Thyroid gland (tissue), 4 donors: ENCODE measurements around the gene NFKBIA. TPM values are rescaled to one million over a fixed set of nuclear protein-coding genes. Genes with fewer than 3 reads are reported as not detected.
"Not testable (repeated sequence)": the region's sequence is repeated elsewhere in the genome, so short reads cannot be mapped to it uniquely, and the experiment has no call there.

ENCODE experiments used
- DNase-seq, 2 donors: peaks; one replicate each; pipeline ENCODE4 v3.0.0-alpha.2; 2019
- H3K27ac ChIP-seq, 3 donors: fragments of 200-600 bp; sonication (generic); 1 replicate in 2 of 3; 2 replicates in 1 of 3; pipeline ENCODE4 v1.5.1; 2016 to 2019; ENCODE audit warnings: mild to moderate bottlenecking in 1 of 3, moderate library complexity in 1 of 3
- H3K27me3 ChIP-seq: fragments of 200-600 bp; sonication (generic); one replicate; pipeline ENCODE4 v1.5.1; 2019
- H3K36me3 ChIP-seq, 2 donors: fragments of 200-600 bp; sonication (generic); one replicate each; pipeline ENCODE4 v1.5.1; 2016 to 2019
- H3K4me1 ChIP-seq, 2 donors: fragments of 200-600 bp; sonication (generic); one replicate each; pipeline ENCODE4 v1.5.1; 2017 to 2019
- H3K4me3 ChIP-seq, 3 donors: fragments of 200-600 bp; sonication (generic); replicated peaks in 1 of 3; 1 replicate in 2 of 3; 2 replicates in 1 of 3; pipeline ENCODE4 v1.5.1; 2016; ENCODE audit warnings: mild to moderate bottlenecking in 1 of 3
- H3K9me3 ChIP-seq: fragments of 200-600 bp; sonication (generic); one replicate; pipeline ENCODE4 v1.5.1; 2017
- POLR2A ChIP-seq, 2 donors: fragments of 450-650 bp; IDR thresholded peaks; one replicate each; pipeline ENCODE4 v1.6.1; 2017; ENCODE audit warnings: antibody characterized with exemption in 2 of 2, mild to moderate bottlenecking in 2 of 2, moderate library complexity in 1 of 2
- WGBS, 2 donors: methylation state at CpG; one replicate each; pipeline ENCODE4 v1.1.5; 2017; 5-methylcytosine and 5-hydroxymethylcytosine counted together
- intact Hi-C: fragments of 100-400 bp; cut with DNase I; formaldehyde crosslinking; loops from one replicate; pipeline ENCODE4 v1.15.1; 2023
- total RNA-seq, 4 donors: library from RNA; depleted of rRNA; stranded (reverse); fragments of >200 nt; gene quantifications; one replicate each; pipeline ENCODE4 v1.2.3, GENCODE V29; 2016
- TF ChIP-seq, protein P1 (sequence below), 6 experiments: fragments of 200-600 bp in 3 of 6; fragments of 450-650 bp in 3 of 6; sonication (generic) in 3 of 6; IDR thresholded peaks; one replicate each; pipeline ENCODE4 v1.5.1; 2016 to 2019; ENCODE audit warnings: antibody characterized with exemption in 6 of 6, mild to moderate bottlenecking in 2 of 6, inconsistent platforms in 1 of 6, moderate library complexity in 1 of 6

The NFKBIA gene
- total RNA-seq, 4 donors from 2014 or later = 200 to 434 (median 356) TPM

DNA sequence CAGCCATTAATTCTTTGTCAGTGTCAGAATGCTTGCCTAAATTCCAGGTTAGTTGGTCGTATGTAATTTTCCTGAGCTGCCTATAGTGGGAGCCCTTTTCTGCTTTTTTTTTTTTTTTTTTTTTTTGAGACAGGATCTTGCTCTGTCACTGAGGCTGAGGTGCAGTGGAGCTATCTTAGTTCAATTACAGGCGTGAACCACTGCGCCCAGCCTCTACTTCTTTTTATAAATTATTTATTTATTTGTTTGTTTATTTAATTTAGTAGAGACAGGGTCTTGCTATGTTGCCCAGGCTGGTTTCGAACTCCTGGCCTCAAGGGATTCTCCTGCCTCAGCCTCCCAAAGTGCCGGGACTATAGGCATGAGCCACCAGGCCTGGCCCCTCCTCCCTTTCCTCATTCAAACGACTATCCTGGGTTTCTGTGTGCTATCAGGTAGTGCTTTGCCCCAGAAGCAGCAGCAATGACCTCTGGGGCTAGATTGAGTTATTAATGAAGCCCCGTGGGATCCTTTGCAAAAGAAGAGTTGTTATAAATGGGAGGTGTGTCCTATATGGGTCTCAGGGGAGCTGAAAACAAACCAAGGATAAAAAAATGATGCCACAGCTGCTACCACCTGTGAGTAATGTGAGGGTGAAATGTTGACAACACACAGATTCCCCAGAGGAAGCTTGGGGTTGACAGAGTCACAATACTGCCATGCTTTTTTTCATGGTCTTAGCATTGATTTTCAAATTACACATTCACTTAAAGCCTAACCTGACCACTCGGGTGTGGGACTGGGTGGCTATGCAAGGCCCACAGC, 34.6 kb upstream of the NFKBIA start:
- no peak for DNase-seq
- intact Hi-C loops = no loop called here
- H3K36me3 ChIP-seq = no peaks in the 10 kb centered on the region
- H3K27ac ChIP-seq = no peak overlapping the region
- 63 to 64% methylated on average over 8 of the region's 8 CpGs for WGBS, 2 donors
- no peak overlapping the region for H3K4me3 ChIP-seq
- no peaks in the 10 kb centered on the region for H3K27me3 ChIP-seq
- no peaks in the 10 kb centered on the region for H3K9me3 ChIP-seq
- TF ChIP-seq, protein P1, sequence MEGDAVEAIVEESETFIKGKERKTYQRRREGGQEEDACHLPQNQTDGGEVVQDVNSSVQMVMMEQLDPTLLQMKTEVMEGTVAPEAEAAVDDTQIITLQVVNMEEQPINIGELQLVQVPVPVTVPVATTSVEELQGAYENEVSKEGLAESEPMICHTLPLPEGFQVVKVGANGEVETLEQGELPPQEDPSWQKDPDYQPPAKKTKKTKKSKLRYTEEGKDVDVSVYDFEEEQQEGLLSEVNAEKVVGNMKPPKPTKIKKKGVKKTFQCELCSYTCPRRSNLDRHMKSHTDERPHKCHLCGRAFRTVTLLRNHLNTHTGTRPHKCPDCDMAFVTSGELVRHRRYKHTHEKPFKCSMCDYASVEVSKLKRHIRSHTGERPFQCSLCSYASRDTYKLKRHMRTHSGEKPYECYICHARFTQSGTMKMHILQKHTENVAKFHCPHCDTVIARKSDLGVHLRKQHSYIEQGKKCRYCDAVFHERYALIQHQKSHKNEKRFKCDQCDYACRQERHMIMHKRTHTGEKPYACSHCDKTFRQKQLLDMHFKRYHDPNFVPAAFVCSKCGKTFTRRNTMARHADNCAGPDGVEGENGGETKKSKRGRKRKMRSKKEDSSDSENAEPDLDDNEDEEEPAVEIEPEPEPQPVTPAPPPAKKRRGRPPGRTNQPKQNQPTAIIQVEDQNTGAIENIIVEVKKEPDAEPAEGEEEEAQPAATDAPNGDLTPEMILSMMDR (IDR thresholded peaks at IDR 0.05) = peak in 3 of 6 experiments; percentile 13 to 40 (median 27)
- no peak for TF ChIP-seq POLR2A (IDR thresholded peaks at IDR 0.05)
- no peaks in the 10 kb centered on the region for H3K4me1 ChIP-seq

DNA sequence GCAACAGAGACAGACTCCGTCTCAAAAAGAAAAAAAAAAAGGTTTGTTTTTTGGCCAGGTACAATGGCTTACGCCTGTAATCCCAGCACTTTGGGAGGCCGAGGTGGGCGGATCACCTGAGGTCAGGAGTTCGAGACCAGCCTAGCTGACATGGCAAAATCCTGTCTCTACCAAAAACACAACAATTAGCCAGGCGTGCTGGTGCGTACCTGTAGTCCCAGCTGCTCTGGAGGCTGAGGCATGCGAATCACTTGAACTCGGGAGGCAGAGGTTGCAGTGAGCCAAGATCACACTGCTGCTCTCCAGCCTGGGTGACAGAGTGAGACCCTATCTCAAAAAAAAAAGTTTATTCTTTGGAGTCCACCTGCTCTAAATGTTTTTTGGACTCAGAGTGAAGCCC, 33.9 kb upstream of the NFKBIA start:
- DNase-seq, H3K4me3 ChIP-seq, H3K27me3 ChIP-seq, H3K9me3 ChIP-seq, H3K4me1 ChIP-seq, intact Hi-C loops, H3K27ac ChIP-seq, H3K36me3 ChIP-seq: not testable (repeated sequence)
- WGBS, 2 donors = 95 to 96% methylated on average over 9 of the region's 9 CpGs

DNA sequence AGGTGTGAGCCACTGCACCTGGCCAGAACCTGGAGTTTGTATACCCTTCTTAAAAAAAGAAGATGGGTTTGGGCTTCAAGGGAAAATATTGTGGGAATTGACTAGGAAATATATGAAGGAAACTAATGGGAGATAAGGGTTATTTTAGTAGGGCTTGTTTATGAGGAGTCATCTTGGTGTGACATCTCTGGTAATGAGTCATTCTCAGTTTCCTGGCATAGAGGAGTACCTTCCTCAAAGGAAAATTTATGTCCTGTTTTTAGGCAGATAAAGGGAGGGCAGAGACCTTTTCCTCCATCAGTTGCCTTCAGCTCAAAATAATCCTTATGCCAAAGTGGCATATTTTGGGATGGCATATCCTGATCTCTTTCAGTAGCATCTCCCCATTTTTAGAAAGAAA, 30.6 kb upstream of the NFKBIA start:
- H3K9me3 ChIP-seq = no peaks in the 10 kb centered on the region
- intact Hi-C loops = no loop called here
- no peak for DNase-seq
- no peak for TF ChIP-seq POLR2A (IDR thresholded peaks at IDR 0.05)
- TF ChIP-seq, protein P1 (IDR thresholded peaks at IDR 0.05) = no peak
- no peak overlapping the region for H3K4me3 ChIP-seq
- H3K27me3 ChIP-seq = no peaks in the 10 kb centered on the region
- no peaks in the 10 kb centered on the region for H3K36me3 ChIP-seq
- H3K4me1 ChIP-seq = no peaks in the 10 kb centered on the region
- H3K27ac ChIP-seq = no peak overlapping the region

DNA sequence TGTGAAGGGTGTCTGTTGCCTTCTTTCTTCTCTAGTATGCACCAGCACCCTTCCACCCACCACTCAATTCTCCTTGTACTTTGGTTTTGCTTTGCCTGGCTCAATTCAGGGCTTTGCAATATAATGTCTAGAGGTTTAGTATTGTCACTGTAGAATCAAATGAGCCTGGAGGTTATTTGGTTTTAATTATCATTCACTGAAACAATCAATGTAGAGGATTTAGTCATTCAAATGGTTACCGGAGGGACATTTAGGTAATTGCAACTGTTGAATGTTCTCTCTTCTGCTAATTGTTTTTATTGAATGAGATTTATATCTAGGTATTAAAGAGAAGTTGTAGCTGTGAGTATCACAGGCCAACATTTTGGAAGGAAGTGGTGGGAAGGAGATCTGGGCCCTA, 29.3 kb upstream of the NFKBIA start:
- no peak overlapping the region for H3K27ac ChIP-seq
- intact Hi-C loops = no loop called here
- no peak overlapping the region for H3K4me3 ChIP-seq
- no peaks in the 10 kb centered on the region for H3K27me3 ChIP-seq
- no peak for DNase-seq
- 97 to 98% methylated on average over 1 of the region's 1 CpG for WGBS, 2 donors
- H3K9me3 ChIP-seq = no peaks in the 10 kb centered on the region
- no peaks in the 10 kb centered on the region for H3K36me3 ChIP-seq
- H3K4me1 ChIP-seq = no peaks in the 10 kb centered on the region
- TF ChIP-seq POLR2A (IDR thresholded peaks at IDR 0.05) = no peak
- TF ChIP-seq, protein P1 (IDR thresholded peaks at IDR 0.05) = no peak

DNA sequence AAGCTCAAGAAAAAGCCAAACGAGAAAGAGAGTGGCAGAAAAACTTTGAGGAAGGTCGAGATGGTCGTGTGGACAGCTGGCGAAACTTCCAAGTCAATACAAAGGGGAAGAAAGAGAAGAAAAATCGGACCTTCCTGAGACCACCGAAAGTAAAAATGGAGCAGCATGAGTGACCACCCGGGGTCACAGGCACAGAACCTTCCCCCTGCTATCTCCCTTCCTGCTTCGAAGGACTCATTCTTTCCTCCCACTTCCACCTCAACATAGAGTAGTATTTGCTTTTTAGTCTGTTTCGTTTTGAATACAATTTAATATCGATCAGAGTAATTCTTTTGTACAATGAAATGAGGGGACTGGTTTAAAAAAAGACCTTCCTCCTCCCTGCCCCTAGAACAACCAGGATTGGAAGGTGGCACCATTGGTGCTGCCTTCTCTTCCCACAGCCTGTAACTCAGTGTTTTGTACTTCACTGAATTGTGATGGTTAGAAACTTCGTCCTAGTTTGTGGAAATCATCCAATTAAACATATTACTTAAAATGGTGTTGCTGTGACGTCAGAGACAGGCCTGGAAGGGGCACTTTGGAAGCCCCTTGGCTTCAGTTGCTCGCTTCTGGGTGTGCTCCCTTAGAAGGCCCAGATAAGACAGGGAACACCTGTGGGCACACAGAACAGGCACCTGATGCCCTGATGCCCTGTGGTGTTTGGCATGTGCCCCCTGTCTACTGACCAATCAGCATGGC, 26.1 kb upstream of the NFKBIA start:
- Histone ChIP-seq H3K4me3 (no peak overlapping the region), H3K27ac (no peak overlapping the region), H3K27me3 (no peaks in the 10 kb centered on the region), H3K36me3 (no peaks in the 10 kb centered on the region), H3K4me1 (no peaks in the 10 kb centered on the region), H3K9me3 (no peaks in the 10 kb centered on the region)
- intact Hi-C loops = no loop called here
- no peak for DNase-seq
- WGBS, 2 donors = 80 to 85% methylated on average over 13 of the region's 13 CpGs
- no peak for TF ChIP-seq POLR2A (IDR thresholded peaks at IDR 0.05)
- TF ChIP-seq, protein P1 (IDR thresholded peaks at IDR 0.05) = no peak
